Activated CD8-positive, alpha-beta T cell treated with anti-CD3 and anti-CD28 coated beads, Interleukin-2, amount 10 ng/mL, durations not matched to agents 7 days and 5 days (primary cell): ENCODE results near the gene MTERF4. TPM values are rescaled to one million over a fixed set of nuclear protein-coding genes. Genes with fewer than 3 reads are reported as not detected.
"Not testable (repeated sequence)": the region's sequence is repeated elsewhere in the genome, so short reads cannot be mapped to it uniquely, and the experiment has no call there.

Source experiments
- ATAC-seq: fragments of 150-1000 bp; cut with Tn5 transposase; one replicate; pipeline ENCODE4 v1.10.0; 2021; ENCODE audit warnings: moderate library complexity
- CTCF ChIA-PET: fragments of 350-600 bp; sonication (Branson Sonifier 250); formaldehyde crosslinking; loops from one replicate; lab custom pipeline; 2021; ENCODE audit warnings: antibody characterized with exemption; lab: Charles Lee
- POLR2A ChIA-PET: fragments of 350-600 bp; sonication (Branson Sonifier 250); formaldehyde crosslinking; loops from one replicate; lab custom pipeline; 2021; ENCODE audit warnings: antibody characterized with exemption; lab: Charles Lee
- DNase-seq: peaks from one replicate; pipeline ENCODE4 v3.0.0-alpha.2; 2020
- H3K27ac Mint-ChIP-seq: one replicate; pipeline ENCODE4 v1.8.0; 2021; ENCODE audit warnings: mild to moderate bottlenecking, mixed read lengths
- H3K27me3 Mint-ChIP-seq: one replicate; pipeline ENCODE4 v1.8.0; 2021; ENCODE audit warnings: low read depth, mixed read lengths
- H3K36me3 Mint-ChIP-seq: one replicate; pipeline ENCODE4 v1.8.0; 2021; ENCODE audit warnings: low read depth, mixed read lengths
- H3K4me1 Mint-ChIP-seq: one replicate; pipeline ENCODE4 v1.8.0; 2021; ENCODE audit warnings: low read depth, mixed read lengths
- H3K4me3 Mint-ChIP-seq: one replicate; pipeline ENCODE4 v1.8.0; 2021; ENCODE audit warnings: mild to moderate bottlenecking, mixed read lengths
- H3K9me3 Mint-ChIP-seq: one replicate; pipeline ENCODE4 v1.8.0; 2022; ENCODE audit warnings: mixed read lengths; ENCODE audit not compliant: insufficient read depth
- total RNA-seq, 2 experiments: library from RNA; stranded (reverse); gene quantifications; one replicate each; pipeline ENCODE4 v1.2.3, GENCODE V29; 2021

MTERF4 gene
- total RNA-seq, 2 experiments from 2014 or later: 24.1 to 26.3 TPM

- Mint-ChIP-seq H3K4me3 (no peak overlapping the region), H3K4me1 (peaks cover 23% of the 10 kb centered on the region), H3K36me3 (peaks cover 42% of the 10 kb centered on the region), H3K9me3 (no peaks in the 10 kb centered on the region), H3K27me3 (no peaks in the 10 kb centered on the region), H3K27ac (no peak overlapping the region)
- no peak for DNase-seq
- no peak for ATAC-seq
- POLR2A ChIA-PET: interaction anchor here (1.2 to 2.3 kb wide), 3 partner anchors 8 to 55 kb away, joined by 3 to 9 read pairs (median 8); partner anchors contain the start of genes MTERF4 and PASK
- CTCF ChIA-PET: no interaction called here
Observed at GRCh38 chr2:241094172-241094571, 7.9 kb downstream of the MTERF4 start.

- POLR2A ChIA-PET: interaction anchor here (2.3 kb wide), 1 partner anchor 8 kb away, joined by 9 read pairs; the partner anchor contains the start of gene MTERF4
- ATAC-seq, CTCF ChIA-PET, H3K9me3 Mint-ChIP-seq, H3K27ac Mint-ChIP-seq, DNase-seq, H3K27me3 Mint-ChIP-seq, H3K4me3 Mint-ChIP-seq: not testable (repeated sequence)
- peaks cover 44% of the 10 kb centered on the region for H3K36me3 Mint-ChIP-seq
- H3K4me1 Mint-ChIP-seq: peaks cover 19% of the 10 kb centered on the region
Observed at GRCh38 chr2:241093133-241093781, 8.8 kb downstream of the MTERF4 start.

GRCh38 chr2:241092677-241093076 is 9.4 kb downstream of the MTERF4 start:
- DNase-seq (no peak), ATAC-seq (no peak)
- H3K4me1 Mint-ChIP-seq: peaks cover 18% of the 10 kb centered on the region
- no peak overlapping the region for H3K4me3 Mint-ChIP-seq
- H3K27ac Mint-ChIP-seq: no peak overlapping the region
- H3K27me3 Mint-ChIP-seq: no peaks in the 10 kb centered on the region
- no peaks in the 10 kb centered on the region for H3K9me3 Mint-ChIP-seq
- CTCF ChIA-PET: no interaction called here
- POLR2A ChIA-PET: interaction anchor here (0.7 to 2.3 kb wide), 2 partner anchors 9 to 109 kb away, joined by 3 to 9 read pairs; partner anchors contain the start of gene MTERF4
- peaks cover 48% of the 10 kb centered on the region for H3K36me3 Mint-ChIP-seq

- DNase-seq (no peak), ATAC-seq (no peak)
- CTCF ChIA-PET: no interaction called here
- H3K27me3 Mint-ChIP-seq: no peaks in the 10 kb centered on the region
- H3K36me3 Mint-ChIP-seq: peaks cover 48% of the 10 kb centered on the region
- no peak overlapping the region for H3K27ac Mint-ChIP-seq
- POLR2A ChIA-PET: interaction anchor here (0.7 to 2.3 kb wide), 2 partner anchors 10 to 108 kb away, joined by 3 to 9 read pairs; partner anchors contain the start of gene MTERF4
- peaks cover 15% of the 10 kb centered on the region for H3K4me1 Mint-ChIP-seq
- H3K9me3 Mint-ChIP-seq: no peaks in the 10 kb centered on the region
- H3K4me3 Mint-ChIP-seq: no peak overlapping the region
Observed at GRCh38 chr2:241091734-241092445, 10.2 kb downstream of the MTERF4 start.

GRCh38 chr2:241091201-241091600 is 10.9 kb downstream of the MTERF4 start:
- no peak overlapping the region for H3K27ac Mint-ChIP-seq
- H3K36me3 Mint-ChIP-seq: peaks cover 49% of the 10 kb centered on the region
- DNase-seq (no peak), ATAC-seq (no peak)
- no peaks in the 10 kb centered on the region for H3K27me3 Mint-ChIP-seq
- ChIA-PET CTCF (no interaction called here), POLR2A (no interaction called here)
- H3K9me3 Mint-ChIP-seq: no peaks in the 10 kb centered on the region
- H3K4me3 Mint-ChIP-seq: no peak overlapping the region
- H3K4me1 Mint-ChIP-seq: peaks cover 10% of the 10 kb centered on the region

- POLR2A ChIA-PET: interaction anchor here (0.6 kb wide), 1 partner anchor 116 kb away, joined by 4 read pairs; no protein-coding TSS in a partner anchor
- H3K36me3 Mint-ChIP-seq: peaks cover 44% of the 10 kb centered on the region
Observed at GRCh38 chr2:241088791-241089732, 13.0 kb downstream of the MTERF4 start.

GRCh38 chr2:241088376-241088775 is 13.7 kb downstream of the MTERF4 start:
- Mint-ChIP-seq H3K4me1 (no peaks in the 10 kb centered on the region), H3K4me3 (no peak overlapping the region), H3K36me3 (peaks cover 44% of the 10 kb centered on the region), H3K27ac (no peak overlapping the region), H3K9me3 (no peaks in the 10 kb centered on the region), H3K27me3 (no peaks in the 10 kb centered on the region)
- CTCF ChIA-PET: interaction anchor here (0.7 kb wide), 1 partner anchor 10 kb away, joined by 3 read pairs; no protein-coding TSS in a partner anchor
- ATAC-seq (no peak), DNase-seq (no peak)
- POLR2A ChIA-PET: interaction anchor here (0.6 kb wide), 1 partner anchor 115 kb away, joined by 4 read pairs; no protein-coding TSS in a partner anchor

More at GRCh38 chr2:241088791-241089732, 13.0 kb downstream of the MTERF4 start:
- no peaks in the 10 kb centered on the region for H3K9me3 Mint-ChIP-seq
- CTCF ChIA-PET: interaction anchor here (1.1 to 1.8 kb wide), 2 partner anchors 11 to 13 kb away, joined by 3 to 8 read pairs; partner anchors contain the start of gene MTERF4
- no peak overlapping the region for H3K4me3 Mint-ChIP-seq
- H3K27ac Mint-ChIP-seq: no peak overlapping the region
- ATAC-seq (no peak), DNase-seq (no peak)
- no peaks in the 10 kb centered on the region for H3K27me3 Mint-ChIP-seq
- no peaks in the 10 kb centered on the region for H3K4me1 Mint-ChIP-seq

GRCh38 chr2:241087420-241088268 is 14.4 kb downstream of the MTERF4 start:
- H3K27ac Mint-ChIP-seq: no peak overlapping the region
- H3K27me3 Mint-ChIP-seq: no peaks in the 10 kb centered on the region
- DNase-seq: no peak
- H3K36me3 Mint-ChIP-seq: peaks cover 44% of the 10 kb centered on the region
- H3K4me1 Mint-ChIP-seq: no peaks in the 10 kb centered on the region
- ChIA-PET POLR2A (no interaction called here), CTCF (interaction anchor here (0.7 kb wide), 1 partner anchor 9 kb away, joined by 3 read pairs; no protein-coding TSS in a partner anchor)
- no peak overlapping the region for H3K4me3 Mint-ChIP-seq
- ATAC-seq: no peak
- H3K9me3 Mint-ChIP-seq: no peaks in the 10 kb centered on the region

GRCh38 chr2:241084856-241085444 is 17.1 kb downstream of the MTERF4 start:
- DNase-seq: no peak
- H3K4me1 Mint-ChIP-seq: no peaks in the 10 kb centered on the region
- ChIA-PET CTCF (no interaction called here), POLR2A (no interaction called here)
- H3K27ac Mint-ChIP-seq: no peak overlapping the region
- H3K27me3 Mint-ChIP-seq: no peaks in the 10 kb centered on the region
- peaks cover 36% of the 10 kb centered on the region for H3K36me3 Mint-ChIP-seq
- no peaks in the 10 kb centered on the region for H3K9me3 Mint-ChIP-seq
- no peak for ATAC-seq
- no peak overlapping the region for H3K4me3 Mint-ChIP-seq

GRCh38 chr2:241083091-241083415 is 19.0 kb downstream of the MTERF4 start:
- H3K9me3 Mint-ChIP-seq: no peaks in the 10 kb centered on the region
- no peak overlapping the region for H3K27ac Mint-ChIP-seq
- ChIA-PET POLR2A (no interaction called here), CTCF (no interaction called here)
- no peak for ATAC-seq
- no peaks in the 10 kb centered on the region for H3K4me1 Mint-ChIP-seq
- peaks cover 20% of the 10 kb centered on the region for H3K36me3 Mint-ChIP-seq
- H3K4me3 Mint-ChIP-seq: no peak overlapping the region
- H3K27me3 Mint-ChIP-seq: no peaks in the 10 kb centered on the region
- no peak for DNase-seq
